Activated CD4-positive, alpha-beta T cell treated with anti-CD3 and anti-CD28 coated beads, Interleukin-2, amount 50 U/mL, for 24 hours (primary cell): Measurements from ENCODE around the gene BMP7.
"Not testable (repeated sequence)": the region's sequence is repeated elsewhere in the genome, so short reads cannot be mapped to it uniquely, and the experiment has no call there.

Source experiments
- DNase-seq, 2 donors: peaks; one replicate each; pipeline ENCODE4 v3.0.0-alpha.2; 2020; ENCODE audit warnings: low read depth in 1 of 2, low spot score in 1 of 2

Gene BMP7

DNA sequence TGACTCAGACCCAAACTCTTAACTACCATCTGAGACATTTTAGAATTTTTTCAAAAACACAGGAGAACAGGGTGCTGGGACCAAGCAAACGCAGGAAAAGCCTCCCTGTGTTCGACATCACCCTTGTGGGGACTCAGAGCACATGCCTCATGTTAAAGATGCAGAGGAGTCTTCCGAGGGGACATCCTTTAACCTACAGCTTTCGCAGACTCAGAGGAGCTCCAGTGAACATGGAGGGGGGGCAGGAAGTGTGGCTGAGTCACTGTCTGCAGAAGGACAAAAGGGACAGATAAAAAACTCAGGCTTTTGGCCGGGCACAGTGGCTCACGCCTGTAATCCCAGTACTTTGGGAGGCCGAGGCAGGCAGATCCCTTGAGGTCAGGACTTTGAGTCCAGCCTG, 15.1 kb downstream of the BMP7 start:
- peak in 1 of 2 donors; percentile 2 for DNase-seq

DNA sequence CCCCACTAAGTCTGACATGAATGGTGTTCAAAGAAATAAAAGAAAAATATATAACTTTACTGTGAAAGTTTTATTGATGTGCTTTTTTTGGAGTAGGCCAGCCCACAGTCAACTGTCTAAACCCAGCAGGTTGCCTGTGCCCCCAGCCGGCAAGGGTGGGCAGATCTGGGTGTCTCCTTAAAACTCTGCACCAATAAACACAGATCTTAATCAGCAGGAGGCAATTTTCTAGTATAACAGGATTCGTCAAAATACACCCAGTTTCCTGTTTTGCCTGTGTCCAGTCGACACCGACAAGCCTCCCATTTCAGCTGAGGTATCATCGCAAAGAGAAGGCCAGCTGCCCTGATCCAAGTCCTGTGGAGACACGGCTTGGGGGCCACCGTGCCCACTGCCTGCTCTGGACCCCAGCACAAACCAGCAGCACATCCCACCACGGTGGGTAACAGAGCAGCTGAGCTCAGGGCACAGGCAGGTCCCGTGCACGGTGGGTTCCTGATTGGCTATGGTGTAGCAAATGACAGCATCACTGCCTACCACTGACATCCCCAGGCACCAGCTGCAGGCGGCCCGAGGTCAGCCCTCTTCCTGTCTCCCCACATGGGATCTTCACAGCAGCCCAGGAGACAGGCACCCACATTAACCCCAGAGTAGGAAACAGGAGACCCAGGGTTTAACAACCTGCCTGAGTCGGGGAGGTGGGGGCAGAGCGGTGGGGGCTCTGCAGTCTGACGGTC, 15.7 kb downstream of the BMP7 start:
- DNase-seq: no peak

DNA sequence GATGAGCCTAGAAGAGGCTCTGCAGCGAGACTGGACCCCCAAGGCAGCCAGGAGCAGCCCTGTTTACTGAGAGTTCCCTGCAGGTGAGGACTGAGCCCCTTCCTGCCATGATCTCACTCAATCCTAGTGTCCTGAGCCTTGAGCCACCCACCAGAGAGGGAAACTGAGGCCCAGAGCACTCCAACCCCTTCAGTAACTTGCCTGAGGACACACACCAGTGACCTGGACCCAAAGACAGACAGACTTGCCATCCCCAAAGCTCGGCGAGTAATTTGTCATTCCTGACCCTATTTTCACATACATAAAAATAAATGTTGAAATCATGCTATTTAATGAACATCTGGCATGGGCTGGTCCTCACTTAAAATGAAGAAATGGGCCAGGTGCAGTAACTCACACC, 16.7 kb downstream of the BMP7 start:
- no peak for DNase-seq

DNA sequence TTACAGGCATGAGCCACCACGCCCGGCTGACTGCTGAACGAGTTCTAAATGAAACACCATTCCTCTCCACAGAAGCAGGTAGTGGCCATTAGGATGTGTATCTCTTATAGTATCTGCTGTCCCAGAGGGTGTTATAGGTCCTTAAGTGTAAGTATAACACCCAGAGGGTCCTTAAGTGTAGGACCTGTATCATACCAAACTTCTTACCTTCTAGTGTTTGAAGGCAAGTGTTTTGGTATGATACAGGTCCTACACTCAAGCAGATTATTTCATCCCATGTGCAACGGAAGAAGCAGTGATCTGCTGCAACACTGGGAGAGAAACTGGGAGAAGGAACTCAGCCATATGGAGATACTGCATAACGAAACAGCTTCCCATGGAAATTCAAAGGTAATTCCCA, 17.4 kb downstream of the BMP7 start:
- no peak for DNase-seq

DNA sequence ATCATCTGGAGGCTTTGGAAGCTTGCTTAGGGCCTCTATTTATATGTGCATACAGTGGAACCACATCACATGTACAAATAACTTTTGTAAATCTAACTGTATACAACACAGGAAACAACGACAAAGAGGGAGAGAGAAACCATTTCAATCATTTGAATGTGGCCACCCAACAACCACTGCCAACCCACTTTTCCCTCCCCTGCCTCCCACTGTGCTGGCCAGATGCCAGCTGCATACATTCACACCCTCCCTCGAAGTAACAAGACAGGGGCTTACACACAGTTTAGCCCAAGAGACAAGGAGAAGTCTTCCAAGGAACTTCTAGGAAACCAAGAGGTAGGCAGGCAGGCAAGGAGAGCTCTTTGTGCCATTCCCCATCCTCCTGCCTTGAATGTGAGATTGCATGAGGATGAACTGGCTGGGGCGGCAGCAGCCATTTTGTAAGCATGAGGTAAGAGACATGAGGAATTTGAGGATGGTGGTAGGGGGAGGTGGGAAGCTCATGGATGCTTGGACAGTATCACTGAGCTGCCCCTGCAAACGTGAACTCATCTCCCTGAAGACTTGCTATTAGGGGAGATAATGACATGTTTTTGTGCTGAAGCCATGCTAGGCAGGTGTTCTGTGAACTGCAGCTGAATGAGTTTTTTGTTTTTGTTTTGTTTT, 18.2 kb downstream of the BMP7 start:
- no peak for DNase-seq

DNA sequence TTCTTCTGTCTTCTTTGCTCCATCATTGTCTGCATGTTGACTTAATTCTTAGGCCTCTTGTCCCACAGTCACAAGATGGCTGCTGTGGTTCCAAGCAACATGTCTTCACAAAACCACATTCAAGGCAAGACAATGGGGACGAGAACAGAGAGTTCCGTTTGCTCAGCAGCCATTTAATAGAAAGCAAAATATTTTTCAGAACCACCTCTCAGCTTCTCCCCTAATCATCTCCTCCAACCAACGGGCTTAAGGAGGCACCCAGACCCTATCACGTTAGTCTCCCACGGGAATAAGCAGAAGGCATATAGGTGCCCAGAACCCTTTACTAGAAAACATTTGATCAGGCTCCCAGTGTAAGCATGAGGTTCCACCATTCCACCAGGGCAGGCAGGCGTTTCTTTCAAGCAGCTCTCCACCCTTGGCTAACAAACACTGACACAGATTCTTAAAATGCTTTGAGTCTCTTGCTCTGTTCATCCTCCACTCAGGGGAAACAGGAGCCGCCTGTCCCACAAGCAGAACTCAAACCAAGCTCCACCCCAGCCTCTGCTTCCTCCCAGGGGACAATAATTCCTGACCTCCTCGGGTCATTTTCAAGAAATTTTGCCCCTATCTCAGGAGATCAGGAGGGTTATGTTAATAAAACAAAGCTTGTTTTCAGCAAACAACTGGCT, 19.0 kb downstream of the BMP7 start:
- no peak for DNase-seq

DNA sequence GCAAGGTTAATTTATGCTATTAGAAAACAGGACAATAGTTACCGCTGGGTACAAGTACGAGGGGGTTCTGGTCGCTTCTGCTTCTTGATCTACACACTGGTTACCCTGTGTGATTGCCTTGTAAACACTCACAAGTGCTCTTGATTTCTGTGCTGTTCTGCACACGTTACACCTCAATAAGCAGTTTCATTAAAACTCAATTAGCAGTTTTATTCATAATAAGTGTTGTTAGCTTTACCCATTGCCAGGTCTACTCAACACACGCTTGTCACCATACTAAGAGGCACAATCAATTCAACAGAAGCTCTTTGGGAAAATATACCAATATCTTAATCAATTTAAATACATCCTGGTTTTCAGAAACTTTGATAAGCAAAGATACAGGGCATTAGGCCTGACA, 20.4 kb downstream of the BMP7 start:
- no peak for DNase-seq

DNA sequence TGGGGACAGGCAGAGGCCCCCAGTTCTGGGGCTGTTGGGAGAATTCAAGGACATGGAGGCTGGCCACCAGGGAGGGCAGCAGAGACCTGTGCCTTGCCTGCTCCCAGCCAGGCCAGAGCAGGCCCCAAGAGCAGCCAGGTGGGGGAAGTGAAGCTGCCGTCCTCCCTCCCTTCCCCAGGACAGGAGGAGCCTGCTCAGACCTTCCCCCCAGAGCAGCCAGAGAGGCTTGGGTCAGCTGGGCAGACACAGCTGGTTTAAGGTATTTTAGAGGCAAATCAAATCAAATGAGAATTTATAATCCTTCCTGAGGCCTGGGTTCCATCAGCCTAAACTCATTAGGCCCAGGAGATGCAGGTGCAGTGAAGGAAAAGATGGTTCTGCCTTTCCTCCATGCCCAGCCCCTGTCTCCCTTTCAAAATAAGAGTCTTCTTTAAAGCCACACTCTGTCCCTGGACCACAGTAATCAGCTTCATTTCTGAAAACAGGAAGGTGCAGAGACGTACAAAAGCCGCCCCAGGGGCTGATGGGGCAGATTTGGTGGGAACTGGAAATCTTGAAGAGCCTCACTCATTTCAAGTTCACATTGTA, 21.7 kb downstream of the BMP7 start:
- DNase-seq: no peak

DNA sequence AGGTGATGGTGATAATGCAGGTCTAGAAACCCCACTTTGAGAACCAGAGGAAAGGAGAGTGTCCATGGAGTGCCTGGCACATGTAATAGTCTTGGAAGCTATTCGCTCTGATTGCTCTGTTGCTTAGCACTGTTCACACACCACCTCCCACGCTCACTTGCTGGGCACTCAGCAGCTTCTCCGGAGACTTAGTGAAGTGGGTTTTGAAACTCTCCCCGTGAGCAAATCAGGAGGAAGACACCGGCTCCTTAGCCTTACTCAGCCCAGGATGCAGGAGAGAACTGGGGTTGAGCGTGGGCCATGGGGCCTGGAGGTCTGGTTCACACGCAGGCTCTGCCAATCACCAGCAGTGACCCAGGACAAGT, 22.2 kb downstream of the BMP7 start:
- no peak for DNase-seq

DNA sequence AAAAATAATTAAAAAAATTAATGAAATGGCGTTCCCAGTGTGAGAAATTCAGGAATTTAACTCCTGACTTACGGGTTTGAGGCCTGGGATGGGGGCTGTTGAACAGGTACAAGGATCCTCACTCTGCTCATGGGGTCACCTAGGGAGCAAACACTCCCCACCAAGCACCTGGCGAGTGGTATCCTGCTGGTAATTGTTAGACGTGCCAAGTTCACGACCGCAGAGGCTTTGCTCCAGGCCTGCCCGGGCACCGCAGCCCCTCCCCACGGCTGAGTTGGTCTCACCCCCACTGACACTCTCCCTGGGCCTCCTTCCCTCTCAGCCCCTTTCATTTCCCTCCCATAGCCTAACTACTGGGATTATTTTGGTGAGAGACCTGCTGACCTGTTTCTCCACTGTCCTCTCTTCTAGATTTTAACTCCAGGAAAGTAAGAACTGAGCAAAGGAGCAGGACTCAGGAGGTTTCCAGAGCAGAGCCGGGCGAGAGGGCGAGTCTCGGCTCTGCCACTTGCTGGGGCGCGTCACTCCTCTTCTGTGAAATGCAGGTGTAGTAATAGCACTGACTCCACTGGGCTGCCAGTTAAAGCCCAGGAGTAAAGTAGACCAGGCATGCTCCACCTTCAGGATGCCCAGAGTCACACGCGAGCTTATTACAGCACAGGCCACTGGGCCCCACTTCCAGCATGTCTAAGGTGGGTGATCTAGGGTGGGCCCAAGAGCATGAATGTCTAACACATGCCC, 22.8 kb downstream of the BMP7 start:
- DNase-seq: no peak

DNA sequence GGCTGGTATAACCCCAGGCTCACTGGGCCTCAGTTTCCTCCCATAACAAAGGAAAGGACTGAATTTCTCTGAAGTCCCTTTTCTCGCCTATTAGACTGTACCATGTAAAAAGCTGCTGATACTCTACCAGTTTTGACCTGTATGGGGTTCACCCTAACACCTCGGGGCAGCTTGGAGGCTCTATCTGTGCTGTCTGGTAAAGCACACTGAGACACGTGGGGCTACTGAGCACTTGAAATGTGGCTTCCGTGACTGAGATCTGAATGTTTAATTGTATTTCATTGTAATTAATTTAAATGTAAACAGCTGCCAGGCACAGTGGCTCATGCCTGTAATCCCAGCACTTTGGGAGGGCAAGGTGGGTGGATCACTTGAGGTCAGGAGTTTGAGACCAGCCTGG, 24.0 kb downstream of the BMP7 start:
- DNase-seq: no peak

DNA sequence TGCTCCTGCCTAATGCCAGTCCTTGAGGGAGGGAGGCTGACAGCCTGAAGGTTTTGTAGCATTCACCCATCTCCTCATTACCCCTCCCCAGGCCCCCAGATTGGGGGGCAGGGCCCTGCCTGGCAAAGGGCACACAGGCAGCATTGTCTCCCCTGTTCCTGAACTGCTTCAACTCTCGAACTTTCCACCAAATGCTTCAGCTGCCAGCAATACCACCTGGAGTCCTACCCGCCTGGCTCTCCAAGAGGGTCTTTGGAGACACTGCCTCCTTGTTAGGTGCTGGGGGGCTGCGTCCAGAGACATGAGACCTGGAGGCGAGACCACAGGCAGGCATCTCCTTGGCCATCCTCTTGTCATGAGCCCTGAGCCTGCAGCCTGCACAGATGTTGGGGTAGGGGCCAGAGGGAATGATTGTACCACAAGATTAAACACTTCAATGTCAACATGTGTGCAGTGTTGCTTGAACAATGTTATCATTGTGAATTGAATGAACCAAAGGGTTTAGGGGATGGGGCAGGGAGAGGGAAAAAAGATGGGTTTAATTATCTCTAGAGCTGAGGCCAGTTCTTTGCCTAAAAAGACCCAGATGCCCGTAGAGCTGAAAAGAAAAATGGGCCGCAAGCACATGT, 25.0 kb downstream of the BMP7 start:
- DNase-seq: no peak

DNA sequence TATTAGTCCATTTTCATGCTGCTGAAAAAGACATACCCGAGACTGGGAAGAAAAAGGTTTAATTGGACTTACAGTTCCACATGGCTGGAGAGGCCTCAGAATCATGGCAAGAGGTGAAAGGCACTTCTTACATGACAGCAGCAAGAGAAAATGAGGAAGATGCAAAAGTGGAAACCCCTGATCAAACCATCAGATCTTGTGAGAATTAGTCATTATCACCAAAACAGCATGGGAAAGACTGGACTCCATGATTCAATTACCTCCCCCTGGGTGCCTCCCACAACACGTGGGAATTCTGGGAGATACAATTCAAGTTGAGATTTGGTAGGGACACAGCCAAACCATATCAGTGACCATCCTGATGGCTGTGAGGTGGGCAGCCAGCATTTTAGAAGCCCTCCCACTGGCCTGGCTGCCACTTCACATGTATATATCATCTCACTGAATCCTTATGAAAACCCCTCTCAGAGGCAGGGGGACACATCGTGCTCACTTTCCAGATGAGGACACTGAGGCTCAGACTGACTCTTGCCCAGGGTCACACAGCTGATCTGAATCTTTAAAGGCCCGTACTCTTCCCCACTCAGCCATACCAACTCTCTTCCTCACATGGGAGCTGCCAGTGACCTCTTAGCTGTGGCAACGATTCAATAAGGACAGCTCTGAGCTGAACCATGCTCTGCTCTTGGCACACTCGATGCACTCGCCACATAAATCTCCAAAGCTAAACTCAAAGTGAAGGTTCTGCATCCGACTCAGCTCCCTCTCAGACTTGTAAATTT, 25.7 kb downstream of the BMP7 start:
- no peak for DNase-seq

DNA sequence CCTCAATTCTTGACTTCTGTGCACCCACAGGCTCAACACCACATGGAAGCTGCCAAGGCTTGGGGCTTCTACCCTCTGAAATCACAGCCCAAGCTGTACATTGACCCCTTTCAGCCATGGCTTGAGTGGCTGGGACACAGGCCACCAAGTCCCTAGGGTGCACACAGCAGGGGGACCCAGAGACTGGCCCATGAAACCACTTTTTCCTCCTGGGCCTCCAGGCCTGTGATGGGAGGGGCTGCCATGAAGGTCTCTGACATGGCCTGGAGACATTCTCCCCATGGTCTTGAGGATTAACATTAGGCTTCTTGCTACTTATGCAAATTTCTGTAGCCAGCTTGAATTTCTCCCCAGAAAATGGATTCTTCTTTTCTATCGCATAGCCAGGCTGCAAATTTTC, 26.7 kb downstream of the BMP7 start:
- DNase-seq: not testable (repeated sequence)

DNA sequence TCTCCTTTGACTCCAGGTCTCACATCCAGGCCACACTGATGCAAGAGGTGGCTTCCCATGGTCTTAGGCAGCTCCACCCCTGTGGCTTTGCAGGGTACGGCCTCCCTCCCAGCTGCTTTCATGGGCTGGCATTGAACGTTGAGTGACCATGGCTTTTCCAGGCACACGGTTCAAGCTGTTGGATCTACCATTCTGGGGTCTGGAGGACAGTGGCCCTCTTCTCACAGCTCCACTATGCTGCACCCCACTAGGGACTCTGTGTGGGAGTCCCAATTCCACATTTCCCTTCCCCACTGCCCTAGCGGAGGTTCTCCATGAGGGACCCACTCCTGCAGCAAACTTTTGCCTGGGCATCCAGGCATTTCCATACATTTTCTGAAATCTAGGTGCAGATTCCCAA, 27.1 kb downstream of the BMP7 start:
- not testable (repeated sequence) for DNase-seq

DNA sequence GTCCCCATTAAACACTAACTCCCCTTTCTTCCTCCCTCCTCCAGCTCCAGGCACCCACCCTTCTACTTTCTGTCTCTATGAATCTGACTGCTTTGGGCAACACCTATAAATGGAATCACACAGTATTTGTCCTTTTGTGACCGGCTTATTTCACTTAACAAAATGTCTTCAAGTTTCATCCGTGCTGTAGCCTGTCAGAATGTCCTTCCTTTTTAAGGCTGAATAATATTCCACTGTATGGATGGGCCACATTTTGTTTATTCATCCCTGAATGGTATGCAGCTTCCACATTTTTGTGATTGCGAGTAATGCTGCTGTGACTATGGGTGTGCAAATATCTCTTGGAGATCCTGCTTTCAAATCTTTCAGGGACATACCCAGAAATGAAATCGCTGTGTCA, 28.4 kb downstream of the BMP7 start:
- no peak for DNase-seq

DNA sequence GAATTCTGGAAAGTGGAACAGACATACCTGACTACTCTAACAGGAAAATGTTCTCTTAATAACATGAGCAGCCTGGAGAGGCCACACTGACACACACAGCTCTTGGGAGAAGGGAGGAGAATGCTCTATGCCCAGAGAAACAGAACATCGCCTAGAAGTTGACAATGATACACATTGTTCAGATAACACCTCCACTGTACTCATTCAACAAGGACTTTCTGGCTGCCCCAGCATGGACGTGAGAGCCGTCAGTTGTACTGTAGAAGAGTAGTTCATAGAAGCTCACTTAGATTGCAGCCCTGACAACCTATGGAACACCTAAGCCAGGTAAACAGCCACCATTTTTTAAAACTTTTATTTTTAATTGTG, 28.9 kb downstream of the BMP7 start:
- no peak for DNase-seq

DNA sequence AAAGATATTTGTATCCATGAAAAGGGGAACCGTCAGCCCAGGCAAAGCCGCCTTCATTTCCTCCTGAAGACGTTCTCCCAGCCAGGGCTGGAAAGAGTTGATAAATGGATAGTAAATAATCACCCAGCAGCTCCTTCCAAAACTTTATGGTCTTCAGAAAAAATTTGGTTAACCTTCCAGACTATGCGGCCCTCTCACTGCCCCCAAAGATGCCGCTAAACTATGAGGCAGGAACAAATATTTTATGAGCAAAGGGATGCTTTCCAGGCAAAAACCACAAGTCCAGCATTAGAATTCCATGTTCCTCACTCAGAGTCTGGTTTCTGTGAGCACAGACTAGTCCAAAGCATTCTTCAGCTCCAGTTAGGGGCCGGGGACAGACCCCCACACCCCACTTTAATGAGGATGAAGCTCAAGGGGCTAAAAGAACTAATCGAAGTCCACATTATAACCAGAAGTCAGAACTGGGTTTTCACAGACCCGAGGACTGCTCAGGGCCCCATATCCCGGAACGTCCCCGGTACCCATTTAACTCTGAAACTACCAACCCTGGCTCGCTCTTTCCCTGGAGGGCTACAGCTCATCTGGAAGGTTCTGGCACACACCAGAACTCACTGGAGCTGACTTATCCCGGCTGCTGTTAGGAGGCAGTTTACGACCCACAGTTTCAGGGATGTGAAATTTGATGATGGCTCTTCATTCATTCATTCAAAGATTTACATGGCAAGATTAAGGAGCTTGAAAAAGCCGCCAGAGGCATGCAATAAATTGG, 29.4 kb downstream of the BMP7 start:
- DNase-seq: no peak

DNA sequence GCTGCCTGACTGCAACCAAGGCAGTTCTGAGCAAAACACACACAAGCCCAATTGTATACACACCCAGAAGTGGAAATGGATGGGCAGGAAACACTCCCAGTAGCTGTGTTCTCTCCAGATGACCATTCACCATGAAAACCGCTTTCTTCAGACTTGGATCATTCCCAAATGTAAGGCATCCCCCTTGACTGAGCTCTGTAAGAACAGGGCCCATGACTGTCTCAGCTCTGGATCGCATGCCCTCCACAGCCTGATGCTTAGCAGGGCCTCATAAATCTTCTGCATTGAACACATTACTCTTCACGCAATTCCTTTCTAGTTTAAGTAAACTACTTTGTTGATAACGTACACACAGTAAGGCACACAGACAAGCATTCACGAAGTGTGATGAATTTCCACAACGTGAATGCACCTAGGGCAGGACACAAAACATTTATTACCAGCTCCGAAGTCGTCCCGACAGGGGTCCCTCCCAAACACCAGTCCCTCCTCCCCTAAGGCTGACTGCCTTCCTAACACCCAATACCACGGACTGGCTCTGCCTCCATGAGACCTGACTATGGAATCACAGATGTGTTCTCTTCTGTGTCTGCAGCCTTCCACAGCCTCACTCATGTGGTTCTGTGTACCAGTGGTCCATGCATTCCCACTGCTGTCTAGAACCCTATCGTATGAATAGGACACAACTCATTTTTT, 31.7 kb downstream of the BMP7 start:
- DNase-seq: no peak
